NK-92 (cell line): Measurements from ENCODE around the gene SYT6.

ENCODE experiments used
- DNase-seq: peaks from one replicate; lab custom pipeline; 2025; ENCODE audit not compliant: unreplicated experiment; lab: John Stamatoyannopoulos, UW

Gene SYT6

DNA sequence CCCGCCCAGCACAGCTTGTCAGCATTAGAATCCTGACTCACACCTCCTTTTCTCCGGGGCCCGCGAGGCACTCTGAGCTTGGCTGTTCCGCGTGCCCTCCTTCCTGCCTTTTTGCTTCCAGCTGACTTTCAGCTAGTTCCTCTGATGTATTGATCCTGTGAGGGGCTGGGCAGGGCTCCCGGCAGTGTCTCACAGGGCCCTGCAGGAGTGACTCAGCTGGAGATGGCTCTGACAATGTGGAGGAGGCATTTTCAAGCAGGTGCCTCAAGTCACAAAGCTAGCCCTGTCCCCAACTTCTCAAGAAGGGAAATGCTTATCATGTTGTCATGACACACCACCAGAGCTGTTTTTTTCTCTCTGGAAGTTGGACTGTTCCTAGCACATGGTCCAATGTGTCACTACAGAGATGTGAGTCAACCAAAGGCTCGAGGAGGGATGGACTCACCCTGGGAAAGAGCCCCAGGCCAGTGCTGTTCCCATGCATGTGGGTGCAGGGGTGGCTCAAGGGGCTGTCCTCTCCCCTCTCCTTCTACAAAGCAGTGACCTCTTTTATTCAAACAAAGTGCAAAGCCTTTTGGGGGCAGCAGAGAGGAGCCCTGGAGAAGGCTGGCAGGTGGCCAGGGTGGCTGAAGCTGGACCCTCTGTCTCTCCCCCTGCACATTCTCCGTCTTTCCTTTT is 30.6 kb downstream of the SYT6 start:
- DNase-seq = no peak

DNA sequence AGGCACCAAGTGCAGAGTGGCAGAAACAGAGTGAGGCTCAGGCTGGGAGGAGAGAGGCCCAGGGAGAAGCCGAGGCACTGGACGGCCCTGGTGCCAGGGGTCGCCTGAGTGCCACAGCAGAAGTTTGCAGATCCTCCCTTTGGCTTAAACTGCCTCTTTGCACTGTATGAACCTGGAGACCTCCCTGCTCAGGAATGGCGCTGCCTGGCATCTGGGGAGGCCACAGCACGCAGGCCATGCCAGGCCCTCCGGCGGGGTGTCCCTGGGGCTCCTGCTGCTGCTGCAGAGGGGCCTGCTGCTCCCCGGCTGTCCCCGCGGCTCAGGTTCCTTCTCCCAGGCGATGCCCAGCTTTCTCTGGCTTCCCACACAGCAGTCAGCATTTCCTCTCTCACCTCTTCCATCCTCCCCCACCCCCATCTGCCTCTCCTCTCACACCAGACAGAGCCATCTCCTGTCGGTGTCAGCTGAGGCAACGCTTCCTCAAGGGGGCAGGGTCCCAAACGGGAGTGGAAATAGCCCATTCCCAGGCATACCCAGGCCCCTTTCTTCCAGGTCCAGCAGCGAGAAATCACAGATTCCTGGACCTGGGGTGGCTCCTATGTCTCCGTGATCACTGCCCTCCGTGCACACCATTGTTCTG is 35.2 kb downstream of the SYT6 start:
- no peak for DNase-seq

DNA sequence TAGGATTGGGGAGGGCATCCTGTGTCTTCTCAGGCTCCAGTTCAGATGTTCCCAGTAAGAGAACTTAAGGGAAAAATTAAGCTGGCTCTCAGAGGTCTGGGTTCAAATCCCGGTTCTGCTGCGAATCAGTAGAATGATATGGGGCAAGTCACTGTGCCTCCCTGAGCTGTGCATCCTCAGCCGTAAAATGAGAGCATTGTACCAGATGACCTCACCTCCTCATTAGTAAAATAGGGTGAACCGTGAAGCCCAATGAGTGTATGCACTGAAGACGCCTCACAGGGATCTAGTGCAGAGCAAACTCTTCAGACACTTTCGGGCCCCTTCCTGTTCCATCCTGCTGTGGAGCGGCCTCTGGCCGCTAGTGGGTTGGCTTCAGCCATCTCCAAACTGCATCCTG is 36.0 kb downstream of the SYT6 start:
- no peak for DNase-seq

GRCh38 chr1:114116086-114116485 is 37.6 kb downstream of the SYT6 start:
- DNase-seq = no peak

DNA sequence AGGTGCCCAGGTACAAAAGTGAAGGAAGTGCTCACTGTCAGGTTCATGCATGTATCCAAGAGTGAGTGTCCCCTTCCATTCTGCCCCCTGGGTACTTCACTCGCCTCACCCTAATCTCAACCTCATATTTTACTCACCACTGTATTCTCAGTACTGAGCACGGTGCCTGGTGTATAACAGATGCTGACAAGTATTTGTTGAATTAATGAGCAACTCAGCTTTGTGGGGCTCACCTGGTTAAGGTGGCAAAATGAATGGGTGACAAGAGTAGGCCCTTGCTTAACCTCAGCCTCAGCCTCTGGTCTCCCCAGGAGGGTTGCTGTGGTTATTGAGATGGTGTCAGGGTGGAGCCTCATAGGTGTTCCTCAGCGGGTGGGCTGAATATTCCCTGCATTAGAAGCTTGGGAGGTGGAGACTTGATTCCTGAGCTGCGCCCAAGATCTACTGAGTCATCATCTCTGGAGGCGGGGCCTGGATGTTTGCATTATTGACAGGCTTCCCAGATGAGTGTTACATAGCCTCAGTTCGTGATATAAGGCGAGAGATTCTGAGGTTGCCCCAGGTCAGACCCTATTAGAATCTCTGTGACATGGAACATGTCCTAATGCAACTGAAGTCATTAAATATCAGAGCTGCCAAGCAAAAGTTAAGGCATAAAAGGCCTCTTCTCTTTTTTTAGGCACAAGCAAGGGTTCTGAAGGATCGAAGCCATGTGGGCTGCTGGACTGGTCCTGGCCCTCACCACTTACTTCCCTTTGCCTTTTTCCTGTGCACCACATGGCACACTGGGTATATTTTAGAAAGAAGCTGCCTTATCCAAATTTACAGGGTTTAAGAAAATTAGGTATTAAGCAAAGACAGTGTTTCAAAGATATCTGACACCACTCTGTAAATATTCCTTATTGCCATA is 39.2 kb downstream of the SYT6 start:
- no peak for DNase-seq

DNA sequence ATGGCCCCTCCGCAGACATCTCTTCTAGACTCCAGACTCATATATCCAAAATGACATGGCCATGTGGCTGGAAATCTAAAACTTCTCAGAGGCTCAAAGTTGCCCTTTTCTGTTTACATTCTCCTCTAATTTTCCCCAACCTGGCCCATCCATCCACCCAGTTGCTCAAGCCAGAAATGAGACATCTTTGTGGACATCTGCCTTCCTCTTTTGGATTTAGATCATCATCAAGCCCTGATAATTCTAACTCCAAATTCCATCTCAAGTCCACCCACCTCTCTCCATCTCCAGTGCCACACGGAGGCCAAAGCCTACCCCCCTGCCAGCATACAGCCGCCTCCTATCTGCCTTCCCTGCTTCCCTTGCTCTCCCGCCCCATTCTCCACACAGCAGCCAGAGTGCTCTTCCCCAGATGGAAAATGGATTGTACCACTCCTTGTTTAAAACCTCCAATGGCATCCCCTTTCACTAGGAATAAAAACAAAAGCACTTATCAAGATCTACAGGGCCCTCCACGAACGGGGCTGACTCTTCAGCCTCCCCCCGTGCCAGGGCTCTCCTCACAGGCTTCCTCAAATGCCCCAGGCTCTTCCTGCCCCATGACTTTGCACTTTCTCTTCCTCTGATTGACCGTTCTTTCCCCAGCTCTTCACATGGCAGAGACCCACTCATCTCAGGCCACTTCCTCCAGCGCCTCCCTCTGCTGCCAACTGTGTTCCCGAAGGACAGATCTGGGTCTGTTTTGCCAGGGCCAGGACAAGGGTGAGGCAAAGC is 40.1 kb downstream of the SYT6 start:
- no peak for DNase-seq

DNA sequence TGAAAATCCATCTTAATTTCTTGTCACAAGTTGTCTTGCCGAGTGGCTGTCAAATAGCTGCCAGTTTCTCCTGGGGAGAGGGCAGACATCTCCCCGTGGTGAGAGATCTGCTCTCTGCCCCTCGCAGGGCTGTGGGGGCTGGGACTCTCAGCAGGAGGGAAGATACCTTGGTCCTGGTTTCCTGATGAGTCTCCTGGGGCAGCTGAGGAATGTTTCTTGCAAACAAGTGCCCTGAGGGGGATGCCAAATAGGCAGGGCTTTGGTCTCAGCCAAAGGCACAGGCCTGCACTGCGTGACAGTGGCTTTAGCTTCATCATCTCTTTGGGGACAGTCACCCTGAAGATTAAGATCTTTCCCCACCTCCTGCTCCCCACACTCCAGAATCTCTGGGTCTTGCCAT is 40.9 kb downstream of the SYT6 start:
- no peak for DNase-seq

GRCh38 chr1:114111731-114112641 is 41.7 kb downstream of the SYT6 start:
- DNase-seq = no peak

- no peak for DNase-seq
These were observed 43.7 kb downstream of the SYT6 start for GRCh38 chr1:114109981-114110380.

- DNase-seq = no peak
These were observed 44.9 kb downstream of the SYT6 start for GRCh38 chr1:114108751-114109255.

DNA sequence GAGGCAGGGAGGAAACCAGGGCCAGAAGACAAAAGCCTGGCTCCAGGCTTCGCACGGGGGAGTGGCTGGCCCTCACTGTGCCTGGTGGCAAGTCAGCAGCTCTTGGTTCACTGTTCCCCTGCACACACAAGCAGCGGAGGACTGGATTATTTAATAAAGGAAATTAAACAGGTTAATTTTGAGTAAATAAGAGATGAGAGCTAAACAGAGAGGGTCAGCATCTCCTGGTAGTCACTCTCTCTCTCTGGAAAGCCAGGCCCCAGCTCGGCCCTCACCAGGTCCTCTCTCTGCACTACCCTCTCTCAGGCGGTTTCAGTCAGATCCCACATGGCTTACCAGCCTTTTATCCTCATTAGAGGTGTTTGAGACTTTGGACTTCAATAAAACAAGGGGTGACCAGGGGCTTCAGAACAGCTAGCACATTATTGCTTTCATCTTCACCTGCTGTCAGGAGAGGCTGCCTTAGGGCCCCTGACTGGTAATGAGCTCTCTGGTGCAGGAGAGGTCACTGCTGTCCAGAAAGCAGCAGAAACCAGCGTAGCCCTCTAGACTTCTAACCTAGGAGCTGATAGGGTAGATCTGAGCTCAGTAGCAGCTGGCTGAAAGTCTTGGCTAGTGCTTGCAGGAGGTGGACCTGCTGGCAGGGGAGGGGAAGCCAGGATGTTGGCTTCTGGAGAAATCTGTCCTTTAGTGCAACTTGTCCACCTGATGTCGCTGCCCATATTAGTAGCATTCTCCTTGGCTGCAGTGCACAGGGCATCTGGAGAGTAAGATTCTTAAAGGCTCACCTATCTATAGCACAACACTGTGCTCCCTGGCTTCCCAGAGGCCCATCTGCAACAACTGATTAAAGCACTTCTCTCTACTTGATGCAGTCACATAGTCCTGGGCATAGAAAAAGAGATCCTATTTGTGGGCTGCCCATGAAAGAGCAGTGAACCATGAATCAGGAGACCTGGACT is 45.9 kb downstream of the SYT6 start:
- no peak for DNase-seq

GRCh38 chr1:114105421-114105979 is 48.2 kb downstream of the SYT6 start:
- no peak for DNase-seq

DNA sequence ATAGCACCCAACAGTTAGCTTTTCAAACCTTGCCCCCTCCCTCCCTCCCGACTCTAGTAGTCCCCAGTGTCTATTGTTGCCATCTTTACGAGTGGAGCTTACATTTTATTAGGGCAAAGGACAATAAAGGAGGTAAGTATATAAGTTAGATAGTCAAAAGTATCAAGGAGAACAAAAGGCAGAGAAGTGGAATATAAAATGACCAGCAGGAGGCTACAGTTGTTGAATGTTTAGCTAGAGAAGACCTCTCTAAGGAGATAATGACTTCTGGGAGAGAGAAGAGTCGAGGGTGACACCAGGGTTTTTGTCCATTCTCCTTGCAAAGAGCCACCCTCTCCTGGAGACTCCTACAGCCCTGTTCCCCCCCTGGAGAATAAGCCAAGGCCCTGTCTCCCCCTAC is 48.7 kb downstream of the SYT6 start:
- DNase-seq = no peak

GRCh38 chr1:114103992-114104391 is 49.7 kb downstream of the SYT6 start:
- DNase-seq = no peak

DNA sequence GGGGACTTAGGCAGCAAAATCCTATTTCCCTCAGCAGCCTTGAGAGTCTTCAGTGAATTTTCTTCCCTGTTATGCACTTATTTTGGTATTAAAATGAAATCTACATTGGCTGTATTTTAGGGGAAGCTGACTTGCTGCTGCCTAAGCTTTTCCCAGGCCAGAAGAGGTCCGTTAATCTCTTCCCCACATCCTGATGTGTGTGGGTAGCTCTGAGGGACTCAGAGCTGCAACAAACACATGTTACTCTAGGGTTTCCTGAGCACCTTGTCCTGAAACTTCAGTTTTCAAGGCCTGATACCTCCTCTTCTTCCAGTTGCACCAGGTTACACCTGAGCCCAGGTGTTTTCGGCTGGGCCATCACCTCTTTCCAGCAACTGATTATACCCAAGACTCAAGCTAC is 51.5 kb downstream of the SYT6 start:
- no peak for DNase-seq

DNA sequence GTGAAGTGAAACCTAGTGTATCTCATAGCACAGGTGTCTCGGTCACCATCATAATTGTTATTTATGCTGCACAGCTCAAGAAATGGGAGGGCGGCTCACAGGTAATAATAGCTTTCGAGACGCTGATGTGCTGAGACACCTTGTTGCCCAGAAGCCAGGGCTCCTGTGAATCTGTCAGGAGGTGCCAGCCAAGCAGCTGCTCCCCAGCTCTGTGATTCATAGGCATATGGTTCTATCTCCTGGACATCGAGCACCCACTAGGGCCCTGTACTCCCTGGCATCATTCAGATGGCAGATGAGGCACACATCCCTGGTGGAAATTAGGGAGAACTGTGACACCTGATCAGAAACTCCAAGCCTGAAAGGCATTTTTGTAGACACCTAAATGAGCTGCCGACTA is 53.5 kb downstream of the SYT6 start:
- no peak for DNase-seq

DNA sequence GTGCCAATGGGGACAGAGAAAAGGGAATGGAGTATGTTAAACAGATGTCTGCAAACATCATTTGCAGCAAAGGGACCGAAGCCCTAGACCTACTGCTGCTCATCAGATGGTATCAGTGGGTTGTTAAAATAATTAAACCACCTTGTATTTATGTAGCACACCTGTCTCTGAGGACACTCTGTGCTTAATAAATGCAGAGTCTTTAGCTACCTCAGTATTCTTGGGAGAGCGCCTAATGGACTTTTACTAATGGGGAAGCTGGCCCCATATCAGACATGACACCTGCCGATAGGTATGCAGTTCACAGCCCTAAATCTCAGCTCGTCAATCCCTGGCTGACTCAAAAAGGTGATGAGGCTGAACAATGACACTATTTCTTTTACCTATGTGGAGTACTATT is 54.4 kb downstream of the SYT6 start:
- no peak for DNase-seq

- DNase-seq = no peak
These were observed 56.6 kb downstream of the SYT6 start for GRCh38 chr1:114097109-114097508.

- DNase-seq = no peak
These were observed 59.0 kb downstream of the SYT6 start for GRCh38 chr1:114094675-114095074.
